ENCODE results near the gene EIF2D. TPM values are rescaled to one million over a fixed set of nuclear protein-coding genes. Genes with fewer than 3 reads are reported as not detected.

The EIF2D gene
- total RNA-seq, 4 donors from 2014 or later: 20.9 to 57.3 (median 39.5) TPM

DNA sequence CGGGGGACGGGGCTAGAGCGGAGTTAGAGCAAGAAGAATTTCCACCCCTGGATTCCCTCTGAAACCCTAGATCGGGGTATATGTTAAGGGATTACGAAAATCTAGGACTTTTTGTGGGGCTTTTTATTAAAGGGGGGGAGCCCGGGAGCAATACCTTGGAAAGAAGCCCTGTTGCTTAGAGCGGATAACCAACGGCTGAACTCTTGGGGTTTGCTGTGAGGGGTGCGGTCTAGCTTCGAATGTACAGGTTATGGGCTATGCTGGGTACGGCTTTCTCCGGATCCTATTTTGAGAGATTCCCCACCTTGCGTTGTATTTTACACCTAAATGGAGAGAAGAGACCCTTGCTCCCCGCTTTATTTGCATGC, 23.7 kb upstream of the EIF2D start:
- no peaks in the 10 kb centered on the region for H3K36me3 ChIP-seq
- H3K9me3 ChIP-seq: no peaks in the 10 kb centered on the region
- H3K4me3 ChIP-seq: peak overlapping the region; percentile 48 to 89 (median 72)
- no peak for TF ChIP-seq POLR2AphosphoS5 (IDR thresholded peaks at IDR 0.05)
- TF ChIP-seq POLR2A (IDR thresholded peaks at IDR 0.05): no peak
- no peak for TF ChIP-seq CTCF (IDR thresholded peaks at IDR 0.05)
- TF ChIP-seq EP300 (IDR thresholded peaks at IDR 0.05; ENCODE audit: low read depth): no peak
- peaks cover 21% of the 10 kb centered on the region for H3K27me3 ChIP-seq
- in situ Hi-C loops (cut with MboI; ENCODE audit: low pct_ligation_motif_present in 1 of 4, low pct_unique_long_range_greater_than_20kb in 1 of 4, low sequenced_read_pairs in 3 of 4): loop anchor here in 3 of 4 donors (10.0 to 25.0 kb wide), 2 partner anchors 276 to 279 kb away; partner anchors contain the start of gene FCMR (in 1 of the 3)
- DNase-seq: no peak
- intact Hi-C loops (cut with DNase I; ENCODE audit: low total_unique reads): loop anchor here (2.0 to 10.0 kb wide), 2 partner anchors 29 to 279 kb away; no protein-coding TSS in a partner anchor
- peaks cover 6 to 36% (median 18%) of the 10 kb centered on the region in 4 donors for H3K4me1 ChIP-seq
- 5 to 60% methylated on average over 1 to 14 of the region's 14 CpGs for WGBS, 2 donors (ENCODE audit: low coverage in 1 of 2)
- peak overlapping the region; percentile 77 to 85 (median 82) for H3K27ac ChIP-seq

DNA sequence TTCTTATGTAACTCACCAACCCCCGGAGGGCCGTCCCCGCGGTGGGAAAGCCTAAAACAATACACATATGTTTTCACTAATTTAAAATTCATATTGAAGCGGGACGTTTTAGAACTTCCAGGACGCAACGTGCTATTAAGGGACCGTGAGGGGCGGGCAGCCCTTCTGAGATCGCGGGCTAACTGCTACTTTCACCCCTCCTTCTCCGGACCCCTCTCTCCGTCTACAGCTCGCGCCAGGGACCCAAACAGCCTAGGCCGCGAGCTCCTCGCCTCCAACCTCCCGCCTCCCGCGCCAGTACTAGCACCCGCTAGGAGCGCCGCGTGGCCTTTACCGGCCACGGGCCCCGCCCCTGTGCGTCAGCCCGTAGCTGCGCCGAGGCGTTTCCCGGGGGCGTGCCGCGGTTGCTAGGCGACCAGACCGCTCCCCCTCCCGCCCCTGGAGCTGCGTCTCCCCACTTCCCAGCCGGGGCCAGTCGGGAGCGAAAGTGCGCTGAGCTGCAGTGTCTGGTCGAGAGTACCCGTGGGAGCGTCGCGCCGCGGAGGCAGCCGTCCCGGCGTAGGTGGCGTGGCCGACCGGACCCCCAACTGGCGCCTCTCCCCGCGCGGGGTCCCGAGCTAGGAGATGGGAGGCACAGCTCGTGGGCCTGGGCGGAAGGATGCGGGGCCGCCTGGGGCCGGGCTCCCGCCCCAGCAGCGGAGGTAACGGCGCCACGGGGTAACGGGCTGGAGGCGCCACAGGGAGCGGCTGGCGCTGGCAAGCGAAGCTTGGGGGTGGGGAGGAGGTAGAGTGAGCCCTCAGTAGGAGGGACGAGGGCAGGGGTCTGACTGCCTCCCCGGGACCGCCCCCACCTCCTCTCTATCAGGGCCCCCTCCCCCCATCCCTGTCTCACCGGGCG, 23.1 kb upstream of the EIF2D start, which contains the start of gene DYRK3:
Gene DYRK3 (plus strand): TSS at position 457 of the 898 bp plus-strand sequence. CDS start 168 bp downstream, at position 625.
- 0 to 1% methylated on average over 4 to 65 of the region's 84 CpGs for WGBS, 2 donors (ENCODE audit: low coverage in 1 of 2)

GRCh38 chr1:206634365-206635079, 22.3 kb upstream of the EIF2D start:
- intact Hi-C loops (cut with DNase I; ENCODE audit: low total_unique reads): loop anchor here (2.0 to 10.0 kb wide), 2 partner anchors 30 to 280 kb away; no protein-coding TSS in a partner anchor

More for the DNA sequence above, 23.1 kb upstream of the EIF2D start, which contains the start of gene DYRK3:
- intact Hi-C loops (cut with DNase I; ENCODE audit: low total_unique reads) (loop anchor here (2.0 to 10.0 kb wide), 2 partner anchors 29 to 279 kb away; no protein-coding TSS in a partner anchor), in situ Hi-C loops (cut with MboI; ENCODE audit: low pct_ligation_motif_present in 1 of 4, low pct_unique_long_range_greater_than_20kb in 1 of 4, low sequenced_read_pairs in 3 of 4) (loop anchor here in 3 of 4 donors (10.0 to 25.0 kb wide), 2 partner anchors 277 to 279 kb away; partner anchors contain the start of gene FCMR (in 1 of the 3))
- Histone ChIP-seq H3K4me3 (peak within 1 kb of the TSS; percentile 48 to 89 (median 72)), H3K27ac (peak within 1 kb of the TSS; percentile 77 to 85 (median 82)), H3K27me3 (peaks cover 21% of the 10 kb centered on the region), H3K9me3 (no peaks in the 10 kb centered on the region), H3K4me1 (peaks cover 6 to 36% (median 18%) of the 10 kb centered on the region in 4 donors), H3K36me3 (no peaks in the 10 kb centered on the region)
- peak; percentile 96 for DNase-seq
- peak; percentile 95 to 99 (median 96) for TF ChIP-seq POLR2AphosphoS5 (IDR thresholded peaks at IDR 0.05)
- no peak for TF ChIP-seq EP300 (IDR thresholded peaks at IDR 0.05; ENCODE audit: low read depth)
- peak in 3 of 5 experiments; percentile 7 to 37 (median 11) for TF ChIP-seq CTCF (IDR thresholded peaks at IDR 0.05)
- TF ChIP-seq POLR2A (IDR thresholded peaks at IDR 0.05): peak; percentile 79

More at GRCh38 chr1:206634365-206635079, 22.3 kb upstream of the EIF2D start:
- in situ Hi-C loops (cut with MboI; ENCODE audit: low pct_ligation_motif_present in 1 of 4, low pct_unique_long_range_greater_than_20kb in 1 of 4, low sequenced_read_pairs in 3 of 4): loop anchor here in 3 of 4 donors (10.0 to 25.0 kb wide), 2 partner anchors 278 to 280 kb away; partner anchors contain the start of gene FCMR (in 1 of the 3)
- Histone ChIP-seq H3K27ac (peak overlapping the region; percentile 77 to 85 (median 82)), H3K9me3 (no peaks in the 10 kb centered on the region), H3K27me3 (peaks cover 21% of the 10 kb centered on the region), H3K4me1 (peaks cover 6 to 36% (median 18%) of the 10 kb centered on the region in 4 donors), H3K36me3 (no peaks in the 10 kb centered on the region), H3K4me3 (peak overlapping the region in 3 of 4 donors; percentile 48 to 89 (median 76))
- peak; percentile 93 for DNase-seq
- peak in 1 of 3 donors; percentile 15 for TF ChIP-seq POLR2AphosphoS5 (IDR thresholded peaks at IDR 0.05)
- TF ChIP-seq POLR2A (IDR thresholded peaks at IDR 0.05): no peak
- TF ChIP-seq CTCF (IDR thresholded peaks at IDR 0.05): peak; percentile 78 to 91 (median 82)
- 18 to 20% methylated on average over 8 to 26 of the region's 26 CpGs for WGBS, 2 donors (ENCODE audit: low coverage in 1 of 2)

All from transverse colon (tissue), 4 donors.